Lower lobe of right lung (tissue), 2 donors: ENCODE measurements around the gene FUT7. TPM values are rescaled to one million over a fixed set of nuclear protein-coding genes. Genes with fewer than 3 reads are reported as not detected.

Experiments used
- ATAC-seq, 2 donors: fragments of 200-7000 bp; cut with Tn5 transposase; one replicate each; pipeline ENCODE4 v1.9.1; 2020 to 2022; ENCODE audit warnings: mild to moderate bottlenecking in 2 of 2, moderate library complexity in 2 of 2
- DNase-seq: peaks from one replicate; pipeline ENCODE4 v3.0.0-alpha.2; 2020
- H3K27ac ChIP-seq: fragments of 200-600 bp; one replicate; pipeline ENCODE4 v1.8.0; 2022
- H3K27me3 ChIP-seq: fragments of 200-600 bp; one replicate; pipeline ENCODE4 v1.8.0; 2022; ENCODE audit warnings: low read depth
- H3K36me3 ChIP-seq: fragments of 200-600 bp; one replicate; pipeline ENCODE4 v1.8.0; 2022; ENCODE audit warnings: mild to moderate bottlenecking
- H3K4me1 ChIP-seq: fragments of 200-600 bp; one replicate; pipeline ENCODE4 v1.8.0; 2022
- H3K4me3 ChIP-seq: fragments of 200-600 bp; one replicate; pipeline ENCODE4 v1.8.0; 2022; ENCODE audit warnings: mild to moderate bottlenecking
- H3K9me3 ChIP-seq: fragments of 200-600 bp; one replicate; pipeline ENCODE4 v1.8.0; 2022
- intact Hi-C: fragments of 100-400 bp; cut with DNase I; formaldehyde crosslinking; loops from one replicate; pipeline ENCODE4 v1.11.0; 2022
- total RNA-seq: library from RNA; stranded (reverse); fragmentation: NEBNext Ultra II Directional; extraction: Animal tissue kit (Norgen Biotek cat#: 25700); gene quantifications from one replicate; pipeline ENCODE4 v1.2.1, GENCODE V29; 2021
- TF ChIP-seq, protein P1 (sequence below): fragments of 200-600 bp; IDR thresholded peaks from one replicate; pipeline ENCODE4 v1.8.0; 2022; ENCODE audit warnings: antibody characterized with exemption, mild to moderate bottlenecking
- donor health status: DM: no; HTN: yes; CAD: no; lungs with severe emphysema.

FUT7 gene
- total RNA-seq, 1 donor from 2014 or later: 1.1 TPM

DNA sequence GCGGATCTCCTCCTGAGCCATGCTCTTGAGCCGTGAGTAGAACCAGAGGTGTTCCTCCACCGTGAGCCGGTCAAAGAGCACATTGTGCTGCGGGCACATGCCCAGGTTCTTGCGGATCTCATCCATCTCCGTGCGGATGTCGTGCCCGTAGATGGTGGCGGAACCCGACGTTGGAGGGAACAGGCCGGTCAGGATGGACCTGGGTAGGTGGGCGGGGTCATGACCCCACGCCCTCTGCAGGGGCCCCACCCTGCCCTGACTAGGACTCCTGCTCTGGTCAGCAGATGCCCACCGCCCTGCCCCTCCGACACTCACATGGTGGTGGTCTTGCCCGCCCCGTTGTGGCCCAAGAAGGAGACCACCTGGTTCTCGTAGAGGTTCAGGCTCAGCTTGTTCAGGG lies 15.9 kb downstream of the FUT7 start:
- TF ChIP-seq, protein P1, sequence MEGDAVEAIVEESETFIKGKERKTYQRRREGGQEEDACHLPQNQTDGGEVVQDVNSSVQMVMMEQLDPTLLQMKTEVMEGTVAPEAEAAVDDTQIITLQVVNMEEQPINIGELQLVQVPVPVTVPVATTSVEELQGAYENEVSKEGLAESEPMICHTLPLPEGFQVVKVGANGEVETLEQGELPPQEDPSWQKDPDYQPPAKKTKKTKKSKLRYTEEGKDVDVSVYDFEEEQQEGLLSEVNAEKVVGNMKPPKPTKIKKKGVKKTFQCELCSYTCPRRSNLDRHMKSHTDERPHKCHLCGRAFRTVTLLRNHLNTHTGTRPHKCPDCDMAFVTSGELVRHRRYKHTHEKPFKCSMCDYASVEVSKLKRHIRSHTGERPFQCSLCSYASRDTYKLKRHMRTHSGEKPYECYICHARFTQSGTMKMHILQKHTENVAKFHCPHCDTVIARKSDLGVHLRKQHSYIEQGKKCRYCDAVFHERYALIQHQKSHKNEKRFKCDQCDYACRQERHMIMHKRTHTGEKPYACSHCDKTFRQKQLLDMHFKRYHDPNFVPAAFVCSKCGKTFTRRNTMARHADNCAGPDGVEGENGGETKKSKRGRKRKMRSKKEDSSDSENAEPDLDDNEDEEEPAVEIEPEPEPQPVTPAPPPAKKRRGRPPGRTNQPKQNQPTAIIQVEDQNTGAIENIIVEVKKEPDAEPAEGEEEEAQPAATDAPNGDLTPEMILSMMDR: no peak
- H3K27me3 ChIP-seq: no peaks in the 10 kb centered on the region
- no peaks in the 10 kb centered on the region for H3K4me1 ChIP-seq
- H3K4me3 ChIP-seq: no peak overlapping the region
- no peak overlapping the region for H3K27ac ChIP-seq
- H3K36me3 ChIP-seq: peaks cover 44% of the 10 kb centered on the region
- intact Hi-C loops: no loop called here
- DNase-seq: no peak
- H3K9me3 ChIP-seq: no peaks in the 10 kb centered on the region
- no peak for ATAC-seq

DNA sequence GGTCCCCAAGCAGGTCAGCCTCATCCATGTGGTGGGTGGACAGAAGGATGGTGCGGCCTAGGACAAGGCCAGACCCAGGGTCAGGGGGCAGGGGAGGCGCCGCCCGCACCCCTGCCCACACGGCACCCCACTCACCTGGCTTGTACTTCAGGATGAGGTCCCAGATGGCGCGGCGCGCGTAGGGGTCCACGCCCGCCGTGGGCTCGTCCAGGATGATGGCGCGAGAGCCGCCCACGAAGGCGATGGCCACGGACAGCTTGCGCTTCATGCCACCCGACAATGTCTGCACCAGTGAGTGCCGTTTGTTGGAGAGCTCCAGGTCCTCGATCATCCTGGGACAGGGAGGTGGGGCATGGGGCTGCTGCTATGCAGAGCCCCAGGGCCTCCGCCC lies 16.4 kb downstream of the FUT7 start:
- DNase-seq: no peak
- intact Hi-C loops: no loop called here
- H3K36me3 ChIP-seq: peaks cover 43% of the 10 kb centered on the region

DNA sequence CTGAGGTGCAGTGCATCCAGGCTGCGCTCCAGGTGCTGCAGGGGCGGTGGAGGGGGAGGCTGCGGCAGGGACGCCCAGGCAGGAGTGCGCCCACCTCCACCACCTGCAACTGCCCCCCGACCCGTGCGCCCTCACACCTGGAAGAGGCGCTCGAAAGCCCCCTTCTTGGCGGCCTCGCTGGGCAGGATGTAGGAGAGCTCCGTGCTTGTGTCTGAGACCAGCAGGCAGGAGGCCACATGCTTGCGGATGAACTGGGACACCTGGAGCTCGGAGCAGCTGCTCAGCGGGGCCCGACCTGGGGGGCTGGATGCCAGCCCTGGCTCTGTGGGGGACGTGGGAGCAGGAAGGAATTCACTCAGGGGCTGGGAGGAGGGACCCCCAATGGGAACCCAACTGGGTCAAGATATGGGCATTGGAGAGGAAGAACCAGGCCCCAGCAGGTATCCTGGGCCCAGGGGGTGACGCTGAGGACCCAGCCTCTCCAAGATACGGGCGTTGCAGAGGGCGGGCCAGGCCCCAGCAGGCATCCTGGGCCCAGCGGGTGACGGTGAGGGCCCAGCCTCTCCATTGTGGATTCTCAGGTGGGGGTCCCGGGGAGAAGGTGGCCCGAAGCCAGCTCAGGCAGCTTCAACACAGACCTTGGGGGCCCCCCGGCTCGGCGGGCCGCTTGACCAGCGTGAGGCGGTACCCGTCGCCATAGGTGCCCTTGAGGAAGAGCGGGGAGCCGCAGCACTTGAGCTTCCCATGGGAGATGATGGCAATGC lies 16.9 kb downstream of the FUT7 start:
- Histone ChIP-seq H3K4me3 (no peak overlapping the region), H3K27ac (no peak overlapping the region), H3K4me1 (no peaks in the 10 kb centered on the region), H3K36me3 (peaks cover 45% of the 10 kb centered on the region), H3K9me3 (no peaks in the 10 kb centered on the region), H3K27me3 (no peaks in the 10 kb centered on the region)
- DNase-seq: no peak
- intact Hi-C loops: no loop called here
- ATAC-seq: no peak
- TF ChIP-seq, protein P1: no peak

More for the DNA sequence above, 16.4 kb downstream of the FUT7 start:
- no peak for ATAC-seq
- no peak overlapping the region for H3K4me3 ChIP-seq
- no peak overlapping the region for H3K27ac ChIP-seq
- TF ChIP-seq, protein P1: no peak
- no peaks in the 10 kb centered on the region for H3K4me1 ChIP-seq
- no peaks in the 10 kb centered on the region for H3K9me3 ChIP-seq
- no peaks in the 10 kb centered on the region for H3K27me3 ChIP-seq

DNA sequence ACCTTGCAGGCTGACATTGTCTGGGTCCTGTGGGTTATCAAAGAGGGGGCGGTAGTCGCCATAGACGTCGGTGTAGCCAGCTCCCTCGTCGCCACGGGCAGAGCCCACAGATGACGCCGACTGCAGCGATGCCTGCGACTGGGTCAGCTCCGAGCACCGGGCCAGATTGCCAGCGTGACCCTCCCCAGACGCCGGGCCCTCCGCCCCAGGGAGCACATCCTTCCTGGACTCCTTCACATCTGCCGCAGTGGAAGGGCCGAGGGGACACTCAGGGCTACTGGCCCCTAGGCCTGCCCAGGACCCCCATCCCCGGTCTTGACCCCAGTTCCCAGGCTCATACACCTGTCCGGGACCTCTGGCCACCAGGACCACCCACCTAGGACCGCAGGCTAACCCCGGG lies 17.7 kb downstream of the FUT7 start:
- Histone ChIP-seq H3K27me3 (no peaks in the 10 kb centered on the region), H3K4me1 (no peaks in the 10 kb centered on the region), H3K27ac (no peak overlapping the region), H3K4me3 (no peak overlapping the region), H3K36me3 (peaks cover 50% of the 10 kb centered on the region), H3K9me3 (no peaks in the 10 kb centered on the region)
- no peak for DNase-seq
- intact Hi-C loops: no loop called here
- TF ChIP-seq, protein P1: no peak
- no peak for ATAC-seq

DNA sequence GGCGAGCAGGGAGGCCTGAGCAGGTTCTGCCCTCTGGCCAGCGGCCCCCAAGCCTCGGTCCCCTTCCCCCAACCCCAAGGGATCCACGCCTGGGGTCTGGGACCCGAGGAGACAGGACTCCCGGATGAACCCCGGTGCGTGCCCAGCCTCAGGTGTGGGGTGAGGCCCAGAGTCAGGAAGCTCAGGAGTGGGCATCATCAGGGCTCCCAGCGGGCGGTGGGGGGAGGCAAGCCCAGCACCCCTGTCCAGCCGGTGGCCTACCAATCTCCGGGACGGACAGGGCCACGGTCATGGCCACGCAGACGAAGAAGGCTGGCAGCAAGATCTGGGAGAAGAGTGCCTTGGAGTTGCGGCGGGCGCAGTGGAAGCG lies 18.3 kb downstream of the FUT7 start:
- Histone ChIP-seq H3K4me3 (no peak overlapping the region), H3K27ac (no peak overlapping the region), H3K27me3 (no peaks in the 10 kb centered on the region), H3K4me1 (no peaks in the 10 kb centered on the region), H3K9me3 (no peaks in the 10 kb centered on the region), H3K36me3 (peaks cover 50% of the 10 kb centered on the region)
- no peak for DNase-seq
- no peak for ATAC-seq
- TF ChIP-seq, protein P1: no peak
- intact Hi-C loops: no loop called here
